Measurements from ENCODE around the gene KLHL21.

KLHL21 gene

GRCh38 chr1:6613361-6614018, 10.8 kb upstream of the KLHL21 start, which contains the start of gene PHF13:
Gene PHF13 (plus strand): TSS chr1:6613731. CDS start chr1:6614067, 336 bp downstream.
- TF ChIP-seq EZH2 (IDR thresholded peaks at IDR 0.05; ENCODE audit: borderline replicate concordance, low read depth, low read length, severe bottlenecking), result no peak
- no peak for TF ChIP-seq CTCF (IDR thresholded peaks at IDR 0.05; ENCODE audit: borderline replicate concordance, extremely low read depth, low read length, poor library complexity, severe bottlenecking)
- DNase-seq, result peak; percentile 99
- peak; percentile 94 for ATAC-seq (ENCODE audit: insufficient read depth, low read depth)

GRCh38 chr1:6612641-6613360, 10.1 kb upstream of the KLHL21 start:
- H3K9ac ChIP-seq (ENCODE audit: low read depth, low read length), result peak overlapping the region; percentile 67
- no peaks in the 10 kb centered on the region for H3K9me3 ChIP-seq (ENCODE audit: insufficient read depth, low read length, severe bottlenecking)
- no peak for TF ChIP-seq EZH2 (IDR thresholded peaks at IDR 0.05; ENCODE audit: borderline replicate concordance, low read depth, low read length, severe bottlenecking)
- TF ChIP-seq CTCF (IDR thresholded peaks at IDR 0.05; ENCODE audit: borderline replicate concordance, extremely low read depth, low read length, poor library complexity, severe bottlenecking), result no peak
- H2AFZ ChIP-seq (ENCODE audit: low read depth, low read length), result peak overlapping the region; percentile 80
- H3K4me3 ChIP-seq (ENCODE audit: low read depth in 1 of 2, low read length in 2 of 2), result peak overlapping the region; percentile 63 to 76
- ATAC-seq (ENCODE audit: insufficient read depth, low read depth), result peak; percentile 33
- peak overlapping the region; percentile 100 for H3K4me2 ChIP-seq (ENCODE audit: insufficient read depth, low read length)
- peaks cover 28% of the 10 kb centered on the region for H3K4me1 ChIP-seq (ENCODE audit: insufficient read depth, low read length)
- DNase-seq, result no peak
- peak overlapping the region; percentile 50 for H3K27ac ChIP-seq (ENCODE audit: low read length)
- H3K36me3 ChIP-seq (ENCODE audit: insufficient read depth, low read length), result peaks cover 13% of the 10 kb centered on the region
- H3K27me3 ChIP-seq (ENCODE audit: insufficient read depth, low read length, poor library complexity), result no peaks in the 10 kb centered on the region
- H3K79me2 ChIP-seq (ENCODE audit: insufficient read depth, low read length), result peaks cover 39% of the 10 kb centered on the region
- peaks cover 23% of the 10 kb centered on the region for H4K20me1 ChIP-seq (ENCODE audit: insufficient read depth, low read length)

More at GRCh38 chr1:6613361-6614018, 10.8 kb upstream of the KLHL21 start, which contains the start of gene PHF13:
- H3K27ac ChIP-seq (ENCODE audit: low read length), result peak within 1 kb of the TSS; percentile 68
- peaks cover 30% of the 10 kb centered on the region for H4K20me1 ChIP-seq (ENCODE audit: insufficient read depth, low read length)
- no peaks in the 10 kb centered on the region for H3K9me3 ChIP-seq (ENCODE audit: insufficient read depth, low read length, severe bottlenecking)
- peaks cover 20% of the 10 kb centered on the region for H3K36me3 ChIP-seq (ENCODE audit: insufficient read depth, low read length)
- H3K4me3 ChIP-seq (ENCODE audit: low read depth in 1 of 2, low read length in 2 of 2), result peak within 1 kb of the TSS; percentile 78 to 88
- H2AFZ ChIP-seq (ENCODE audit: low read depth, low read length), result peak within 1 kb of the TSS; percentile 80
- peak within 1 kb of the TSS; percentile 100 for H3K4me2 ChIP-seq (ENCODE audit: insufficient read depth, low read length)
- H3K4me1 ChIP-seq (ENCODE audit: insufficient read depth, low read length), result peaks cover 28% of the 10 kb centered on the region
- H3K27me3 ChIP-seq (ENCODE audit: insufficient read depth, low read length, poor library complexity), result no peaks in the 10 kb centered on the region
- H3K9ac ChIP-seq (ENCODE audit: low read depth, low read length), result peak within 1 kb of the TSS; percentile 91
- peaks cover 46% of the 10 kb centered on the region for H3K79me2 ChIP-seq (ENCODE audit: insufficient read depth, low read length)

GRCh38 chr1:6603915-6604558, 1.4 kb upstream of the KLHL21 start:
- Histone ChIP-seq H3K79me2 (ENCODE audit: insufficient read depth, low read length) (peaks cover 30% of the 10 kb centered on the region), H3K4me1 (ENCODE audit: insufficient read depth, low read length) (peaks cover 44% of the 10 kb centered on the region), H3K27me3 (ENCODE audit: insufficient read depth, low read length, poor library complexity) (no peaks in the 10 kb centered on the region), H3K27ac (ENCODE audit: low read length) (no peak overlapping the region), H3K36me3 (ENCODE audit: insufficient read depth, low read length) (peaks cover 6% of the 10 kb centered on the region), H3K9me3 (ENCODE audit: insufficient read depth, low read length, severe bottlenecking) (no peaks in the 10 kb centered on the region), H3K4me2 (ENCODE audit: insufficient read depth, low read length) (peak overlapping the region; percentile 89), H2AFZ (ENCODE audit: low read depth, low read length) (0 out of 2 replicates have a peak overlapping the region, but pooled peaks have one; percentile 35), H3K4me3 (ENCODE audit: low read depth in 1 of 2, low read length in 2 of 2) (no peak overlapping the region), H3K9ac (ENCODE audit: low read depth, low read length) (no peak overlapping the region), H4K20me1 (ENCODE audit: insufficient read depth, low read length) (peaks cover 24% of the 10 kb centered on the region)
- ATAC-seq (ENCODE audit: insufficient read depth, low read depth) (no peak), DNase-seq (no peak)
- TF ChIP-seq EZH2 (IDR thresholded peaks at IDR 0.05; ENCODE audit: borderline replicate concordance, low read depth, low read length, severe bottlenecking) (no peak), CTCF (IDR thresholded peaks at IDR 0.05; ENCODE audit: borderline replicate concordance, extremely low read depth, low read length, poor library complexity, severe bottlenecking) (no peak)

Measured in DND-41 (cell line).